ENCODE data around the gene SEMA6B. TPM values are rescaled to one million over a fixed set of nuclear protein-coding genes. Genes with fewer than 3 reads are reported as not detected.

The SEMA6B gene
- total and polyA plus RNA-seq, 2 donors (not counting 3 experiments of a cell fraction or from before 2014, with no cell fraction given): 97.8 to 176 TPM

DNA sequence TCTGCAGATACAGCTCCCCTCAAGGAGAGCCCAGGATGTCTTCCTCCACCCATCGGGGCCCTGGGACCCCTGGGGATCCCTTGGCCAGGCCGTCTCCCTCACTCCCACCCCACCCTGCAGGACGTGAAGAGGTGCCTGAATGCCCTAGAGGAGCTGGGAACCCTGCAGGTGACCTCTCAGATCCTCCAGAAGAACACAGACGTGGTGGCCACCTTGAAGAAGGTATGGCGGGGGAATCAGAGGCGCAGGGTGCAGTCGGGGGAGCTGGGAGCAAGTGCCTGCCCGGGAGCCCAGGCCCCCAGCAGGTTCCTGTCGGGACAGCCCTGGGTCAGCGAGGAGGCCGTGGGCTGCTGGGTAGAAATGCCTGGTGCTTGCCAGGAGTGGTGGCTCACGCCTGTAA, 60.8 kb downstream of the SEMA6B start:
- intact Hi-C loops (cut with micrococcal nuclease): no loop called here
- Histone ChIP-seq H3K9me3 (replicated peaks; ENCODE audit: control insufficient read depth, insufficient read depth, low read length) (no peaks in the 10 kb centered on the region), H3K27ac (ENCODE audit: insufficient read depth, low read depth, low read length) (no peak overlapping the region), H3K79me2 (ENCODE audit: control insufficient read depth, insufficient read depth, low read length) (no peaks in the 10 kb centered on the region), H3K9ac (replicated peaks; ENCODE audit: extremely low read depth, insufficient read depth, low read length) (no peak overlapping the region), H3K9me1 (replicated peaks; ENCODE audit: control insufficient read depth, extremely low read depth, insufficient read depth, low read length) (no peaks in the 10 kb centered on the region), H3K27me3 (ENCODE audit: control insufficient read depth in 2 of 2, insufficient read depth in 2 of 2, low read length in 2 of 2) (no peaks in the 10 kb centered on the region), H2AFZ (ENCODE audit: low read depth, low read length) (no peak overlapping the region), H3K4me1 (ENCODE audit: control insufficient read depth, extremely low read depth, insufficient read depth, low read length) (no peaks in the 10 kb centered on the region), H4K20me1 (replicated peaks; ENCODE audit: control insufficient read depth, extremely low read depth, insufficient read depth, low read length) (no peaks in the 10 kb centered on the region), H3K4me3 (replicated peaks in 1 of 3; ENCODE audit: insufficient read depth in 1 of 3, low read depth in 1 of 3, low read length in 3 of 3) (no peak overlapping the region), H3K4me2 (ENCODE audit: insufficient read depth, low read length) (no peak overlapping the region), H3K36me3 (ENCODE audit: control insufficient read depth in 2 of 2, extremely low read depth in 1 of 2, insufficient read depth in 2 of 2, low read length in 2 of 2) (peaks cover 2 to 42% of the 10 kb centered on the region in 2 experiments)
- dilution Hi-C loops (cut with MboI; ENCODE audit: extremely low pct_ligation_motif_present, low sequenced_read_pairs): no loop called here
- FAIRE-seq: no peak
- ChIA-PET CTCF (interaction anchor here (0.5 kb wide), 1 partner anchor 27 kb away, joined by 3 read pairs; no protein-coding TSS in a partner anchor), POLR2A (no interaction called here)
- TF ChIP-seq GATA2 (IDR thresholded peaks at IDR 0.05; ENCODE audit: insufficient read depth, insufficient read length, low read depth, low read length): no peak
- TF ChIP-seq POLR2A (IDR thresholded peaks at IDR 0.05; ENCODE audit: low read depth, low read length): no peak
- TF ChIP-seq POLR2AphosphoS5 (IDR thresholded peaks at IDR 0.05; ENCODE audit: insufficient read depth, low read depth, low read length): no peak
- TF ChIP-seq, protein P1, sequence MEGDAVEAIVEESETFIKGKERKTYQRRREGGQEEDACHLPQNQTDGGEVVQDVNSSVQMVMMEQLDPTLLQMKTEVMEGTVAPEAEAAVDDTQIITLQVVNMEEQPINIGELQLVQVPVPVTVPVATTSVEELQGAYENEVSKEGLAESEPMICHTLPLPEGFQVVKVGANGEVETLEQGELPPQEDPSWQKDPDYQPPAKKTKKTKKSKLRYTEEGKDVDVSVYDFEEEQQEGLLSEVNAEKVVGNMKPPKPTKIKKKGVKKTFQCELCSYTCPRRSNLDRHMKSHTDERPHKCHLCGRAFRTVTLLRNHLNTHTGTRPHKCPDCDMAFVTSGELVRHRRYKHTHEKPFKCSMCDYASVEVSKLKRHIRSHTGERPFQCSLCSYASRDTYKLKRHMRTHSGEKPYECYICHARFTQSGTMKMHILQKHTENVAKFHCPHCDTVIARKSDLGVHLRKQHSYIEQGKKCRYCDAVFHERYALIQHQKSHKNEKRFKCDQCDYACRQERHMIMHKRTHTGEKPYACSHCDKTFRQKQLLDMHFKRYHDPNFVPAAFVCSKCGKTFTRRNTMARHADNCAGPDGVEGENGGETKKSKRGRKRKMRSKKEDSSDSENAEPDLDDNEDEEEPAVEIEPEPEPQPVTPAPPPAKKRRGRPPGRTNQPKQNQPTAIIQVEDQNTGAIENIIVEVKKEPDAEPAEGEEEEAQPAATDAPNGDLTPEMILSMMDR (IDR thresholded peaks at IDR 0.05; ENCODE audit: extremely low read depth in 1 of 2, insufficient read depth in 1 of 2, low read depth in 1 of 2, low read length in 2 of 2): no peak
- TF ChIP-seq JUN (IDR thresholded peaks at IDR 0.05; ENCODE audit: borderline replicate concordance, insufficient read depth, insufficient read length, low read depth): no peak
- TF ChIP-seq MYC (IDR thresholded peaks at IDR 0.05; ENCODE audit: low read depth, low read length): no peak
- TF ChIP-seq, protein P2, sequence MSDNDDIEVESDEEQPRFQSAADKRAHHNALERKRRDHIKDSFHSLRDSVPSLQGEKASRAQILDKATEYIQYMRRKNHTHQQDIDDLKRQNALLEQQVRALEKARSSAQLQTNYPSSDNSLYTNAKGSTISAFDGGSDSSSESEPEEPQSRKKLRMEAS (IDR thresholded peaks at IDR 0.05; ENCODE audit: insufficient read depth, insufficient read length): no peak
- TF ChIP-seq FOS (IDR thresholded peaks at IDR 0.05; ENCODE audit: borderline replicate concordance, insufficient read depth, low read length): no peak
- TF ChIP-seq EZH2 (IDR thresholded peaks at IDR 0.05; ENCODE audit: borderline replicate concordance, low read depth, low read length, severe bottlenecking): no peak
- no TSS peak for BruUV-seq (replicated peaks)
- DNase-seq (ENCODE audit: low read depth, low spot score): no peak

All from endothelial cell of umbilical vein (primary cell).